NOMO-1 treated with DMSO at 0.1 percent for 48 hours (cell line): ENCODE results near the gene EBF4.

Experiments used
- DNase-seq: peaks from one replicate; lab custom pipeline; 2025; ENCODE audit not compliant: unreplicated experiment; lab: John Stamatoyannopoulos, UW

Gene EBF4

DNA sequence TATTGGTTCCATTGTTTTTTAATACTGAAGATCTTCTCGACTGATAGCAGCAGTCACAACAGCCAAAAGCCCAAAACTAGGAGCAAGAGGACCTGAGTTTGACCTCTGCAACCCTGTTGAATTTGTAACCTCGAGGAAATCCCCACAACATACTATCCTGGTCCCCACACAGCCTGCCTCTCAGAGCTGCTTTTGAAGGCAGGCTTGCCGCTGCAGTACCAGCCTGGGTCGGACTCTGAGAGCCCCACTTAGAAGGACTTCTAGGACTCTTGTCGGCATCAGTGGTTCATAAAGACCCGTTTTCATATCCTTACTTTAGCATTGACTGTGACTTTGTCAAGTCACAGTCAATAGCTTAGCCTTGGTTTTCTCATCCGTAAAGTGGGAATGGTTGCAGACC is 49.3 kb downstream of the EBF4 start:
- no peak for DNase-seq

DNA sequence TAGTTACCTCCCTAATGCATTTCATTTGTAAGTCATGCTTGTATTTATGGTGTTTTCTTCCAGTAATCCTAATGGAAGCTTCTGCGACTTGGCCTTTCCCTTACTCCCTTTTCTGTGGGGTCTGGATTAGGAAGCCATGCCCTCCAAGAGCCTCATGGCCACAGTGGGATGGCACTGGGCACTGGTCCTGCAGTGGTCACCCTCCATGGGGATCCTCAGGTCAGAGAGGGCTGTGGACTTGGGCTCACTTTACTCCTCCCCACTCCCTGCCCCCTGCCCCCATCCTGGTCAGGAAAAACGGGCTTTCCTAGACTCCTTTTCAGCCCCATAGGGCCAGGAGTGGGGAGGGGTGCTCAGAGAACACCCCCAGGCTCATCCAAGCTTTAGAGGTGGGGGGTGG is 49.9 kb downstream of the EBF4 start:
- no peak for DNase-seq

DNA sequence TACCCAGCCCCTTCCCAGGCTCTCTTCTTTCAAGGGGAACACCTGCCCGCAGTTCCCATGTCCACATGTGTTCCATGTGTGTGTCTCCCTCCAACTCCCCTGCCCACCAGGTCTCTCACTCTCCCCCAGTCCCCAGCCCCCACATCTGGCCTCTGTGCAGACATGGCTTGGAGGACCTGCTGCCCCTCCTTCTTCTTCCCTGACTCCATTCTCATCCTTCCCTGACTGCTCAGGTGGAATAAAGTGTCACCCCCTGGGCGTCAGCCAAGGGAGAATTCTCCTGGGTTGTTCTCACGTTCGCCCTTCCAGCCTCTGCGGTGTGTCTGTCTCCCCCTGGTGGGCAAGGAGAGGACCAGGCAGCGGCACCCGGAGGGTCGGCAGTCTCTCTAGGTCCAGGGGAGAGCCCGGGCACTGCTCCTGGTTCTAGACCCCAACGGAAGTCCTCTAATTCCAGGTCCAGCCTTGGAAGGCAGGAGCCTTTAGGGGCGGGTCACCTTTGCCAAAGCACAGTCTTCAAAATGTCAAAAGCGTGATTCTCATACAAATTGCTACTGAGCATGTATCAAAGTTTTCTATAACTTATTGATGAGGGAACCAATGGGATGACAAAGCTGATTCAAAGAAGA is 50.5 kb downstream of the EBF4 start:
- peak; percentile 40 for DNase-seq

DNA sequence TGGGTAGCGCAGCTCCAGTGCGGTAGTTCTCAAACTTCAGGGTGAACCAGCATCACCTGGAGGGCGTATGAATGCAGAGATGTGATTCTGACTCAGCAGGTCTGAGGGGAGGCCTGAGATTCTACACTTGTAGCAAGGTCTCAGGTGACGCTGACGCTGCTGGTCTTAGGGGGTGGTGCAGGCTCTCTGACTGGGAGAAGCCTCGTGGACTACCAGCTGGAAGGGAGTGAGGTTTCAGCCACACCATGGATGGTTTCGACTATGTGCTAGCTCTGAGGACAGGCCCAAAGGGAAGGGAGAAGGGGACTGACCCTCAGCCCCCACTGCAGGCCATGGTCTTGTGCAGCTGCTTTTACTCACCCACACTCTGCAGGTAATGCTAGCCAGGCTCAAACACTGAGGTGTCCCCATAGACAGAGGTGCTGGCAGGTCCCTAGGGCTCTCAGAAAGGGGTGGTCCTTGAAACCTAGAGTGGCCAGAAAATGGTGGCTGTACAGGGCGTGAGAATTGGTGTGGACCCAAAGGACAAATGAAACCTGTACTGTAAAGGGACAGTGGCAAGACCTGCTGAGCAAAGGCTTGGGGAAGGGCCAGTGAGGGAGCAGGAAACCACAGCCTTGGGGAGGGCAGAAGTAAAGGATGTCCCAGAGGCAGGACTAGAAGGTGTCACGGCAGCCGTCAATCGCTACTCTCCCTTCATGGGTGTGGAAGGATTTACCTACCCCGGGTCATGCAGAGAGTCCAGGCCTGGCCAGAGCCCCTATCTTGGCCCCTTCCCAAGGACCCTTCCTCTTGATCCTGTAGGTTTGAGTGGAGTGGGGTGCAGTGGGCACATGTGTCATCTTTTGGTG is 52.7 kb downstream of the EBF4 start:
- DNase-seq, result no peak

DNA sequence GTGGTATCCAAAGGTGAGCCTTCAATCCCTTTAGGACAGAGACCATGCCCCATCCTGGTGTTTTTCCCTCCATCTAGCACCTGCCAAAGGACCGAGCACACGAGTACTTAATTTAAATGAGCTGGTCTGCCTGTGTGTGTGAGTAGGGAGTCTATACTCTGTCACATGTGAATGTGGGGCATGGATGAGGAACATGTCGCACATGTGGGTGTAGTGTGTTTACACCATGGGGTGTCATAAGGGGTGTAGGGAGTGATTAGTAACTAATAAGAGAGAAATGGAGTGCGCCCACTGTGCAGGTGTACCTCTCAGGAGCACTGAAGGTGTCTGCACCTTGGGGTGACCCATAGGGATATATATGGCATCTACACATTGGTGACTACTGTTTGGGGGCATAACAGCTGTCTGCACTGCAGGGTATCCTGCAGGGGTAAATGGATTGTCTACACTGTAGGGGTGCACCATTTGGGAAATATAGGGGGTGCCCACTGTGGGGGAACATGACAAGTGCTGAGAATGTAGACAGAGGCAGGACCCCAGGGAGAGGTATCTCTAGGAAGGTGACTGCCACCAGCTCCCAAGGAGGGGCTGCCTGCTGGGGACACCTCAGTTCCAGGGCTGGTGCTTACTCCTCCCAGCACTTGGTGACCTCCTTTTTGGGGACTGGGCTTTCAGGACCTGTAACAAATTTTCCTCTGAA is 53.5 kb downstream of the EBF4 start:
- DNase-seq, result no peak

DNA sequence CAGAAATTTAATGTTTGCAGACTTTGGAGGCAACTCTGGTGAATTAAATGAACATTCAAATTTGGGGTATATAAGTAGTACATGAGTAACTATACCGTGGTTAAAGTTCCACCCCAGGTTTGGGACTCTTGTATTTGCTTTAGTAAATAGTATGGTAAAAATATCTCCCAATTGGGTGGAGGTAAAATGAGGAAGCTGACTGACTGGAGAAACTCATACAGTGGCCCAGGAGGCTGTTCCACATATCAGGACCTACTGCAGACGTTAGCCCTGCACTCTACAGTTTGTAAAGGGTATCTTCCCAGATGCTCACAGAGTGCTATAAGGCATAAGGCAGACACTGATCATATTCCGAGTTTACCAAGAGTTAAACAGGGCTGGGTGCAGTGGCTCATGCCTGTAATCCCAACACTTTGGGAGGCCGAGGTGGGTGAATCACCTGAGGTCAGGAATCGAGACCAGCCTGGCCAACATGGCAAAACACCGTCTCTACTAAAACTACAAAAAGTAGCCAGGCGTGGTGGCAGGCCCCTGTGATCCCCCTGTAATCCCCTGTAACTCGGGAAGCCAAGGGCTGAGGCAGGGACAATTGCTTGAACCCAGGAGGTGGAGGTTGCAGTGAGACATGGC is 54.2 kb downstream of the EBF4 start:
- DNase-seq, result peak; percentile 39

DNA sequence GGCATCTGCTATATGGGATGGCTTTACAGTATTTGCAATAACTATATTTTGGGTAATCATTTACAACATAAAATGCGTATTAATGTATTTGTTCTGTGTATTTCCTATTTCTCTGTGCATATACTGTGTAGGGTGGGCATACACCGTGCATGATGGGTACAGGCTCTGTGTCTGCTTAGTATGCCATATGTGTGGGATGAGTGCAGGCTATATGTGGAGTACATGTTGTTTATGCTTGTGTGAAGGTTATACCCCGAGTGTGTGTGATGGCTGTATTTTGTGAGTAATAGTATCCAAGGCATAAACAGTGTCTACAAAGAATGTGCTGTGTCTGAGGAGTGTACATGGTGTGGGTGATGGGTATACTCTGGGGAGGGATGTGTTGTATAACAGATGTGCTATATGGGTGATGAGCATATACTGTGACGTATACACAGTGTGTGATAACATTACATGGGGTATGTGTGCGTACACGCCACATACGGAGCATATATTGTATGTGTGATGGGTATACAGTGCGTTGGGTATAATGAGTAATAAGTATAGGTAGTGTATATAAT is 55.2 kb downstream of the EBF4 start:
- no peak for DNase-seq

DNA sequence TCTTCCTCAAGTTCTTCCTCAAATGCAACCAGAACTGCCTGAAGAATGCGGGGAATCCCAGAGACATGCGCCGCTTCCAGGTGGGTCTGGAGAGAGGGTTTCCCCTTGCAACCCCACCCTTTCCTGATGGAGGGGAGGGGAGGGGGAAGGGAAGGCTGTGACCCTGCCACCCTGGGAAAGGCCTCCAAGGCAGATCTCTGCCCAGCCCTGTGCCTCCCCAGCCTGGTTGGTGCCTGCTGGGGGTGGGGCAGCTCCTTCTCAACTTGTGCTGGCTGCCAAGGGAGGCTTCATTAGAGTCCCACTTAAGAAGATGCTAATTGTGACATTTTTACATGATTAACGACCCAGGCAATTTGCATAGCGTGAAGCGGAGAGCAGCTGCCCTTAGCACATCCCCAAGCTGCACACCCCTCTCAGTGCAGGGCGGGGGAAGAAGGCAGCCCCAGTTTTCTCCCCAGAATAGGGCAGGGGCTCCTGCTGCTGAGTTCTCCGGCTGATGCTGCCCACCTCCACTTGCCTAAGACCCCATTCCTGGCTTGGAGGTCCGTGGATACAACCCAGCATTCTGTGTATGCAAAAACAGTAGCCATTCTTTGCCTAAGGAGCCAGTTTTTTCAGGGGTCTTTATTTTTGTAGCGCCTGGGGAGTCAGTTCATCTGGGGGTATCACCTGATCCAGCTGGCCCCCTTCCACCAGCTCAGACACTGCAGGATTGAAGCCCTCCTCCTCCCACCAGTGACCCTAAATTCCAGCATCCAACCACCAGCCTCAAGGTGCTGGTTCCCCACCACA is 56.2 kb downstream of the EBF4 start:
- no peak for DNase-seq

DNA sequence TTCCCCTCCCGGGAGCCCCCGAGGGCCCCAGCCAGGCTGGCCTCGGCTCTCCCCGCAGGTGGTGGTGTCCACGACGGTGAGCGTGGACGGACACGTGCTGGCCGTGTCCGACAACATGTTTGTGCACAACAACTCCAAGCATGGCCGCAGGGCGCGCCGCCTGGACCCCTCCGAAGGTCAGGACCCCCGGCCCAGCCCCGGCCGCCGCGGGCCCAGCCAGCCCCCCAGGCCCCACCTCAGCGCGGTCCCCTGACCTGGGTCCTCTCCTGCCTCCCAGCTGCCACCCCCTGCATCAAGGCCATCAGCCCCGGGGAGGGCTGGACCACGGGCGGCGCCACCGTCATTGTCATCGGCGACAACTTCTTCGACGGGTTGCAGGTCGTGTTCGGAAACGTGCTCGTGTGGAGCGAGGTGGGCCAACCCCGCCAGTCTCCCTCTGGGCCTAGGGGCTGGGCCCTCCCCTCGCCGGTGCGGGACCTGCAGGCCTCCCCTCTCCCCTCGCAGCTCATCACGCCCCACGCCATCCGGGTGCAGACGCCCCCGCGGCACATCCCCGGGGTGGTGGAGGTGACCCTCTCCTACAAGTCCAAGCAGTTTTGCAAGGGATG is 56.9 kb downstream of the EBF4 start:
- no peak for DNase-seq

DNA sequence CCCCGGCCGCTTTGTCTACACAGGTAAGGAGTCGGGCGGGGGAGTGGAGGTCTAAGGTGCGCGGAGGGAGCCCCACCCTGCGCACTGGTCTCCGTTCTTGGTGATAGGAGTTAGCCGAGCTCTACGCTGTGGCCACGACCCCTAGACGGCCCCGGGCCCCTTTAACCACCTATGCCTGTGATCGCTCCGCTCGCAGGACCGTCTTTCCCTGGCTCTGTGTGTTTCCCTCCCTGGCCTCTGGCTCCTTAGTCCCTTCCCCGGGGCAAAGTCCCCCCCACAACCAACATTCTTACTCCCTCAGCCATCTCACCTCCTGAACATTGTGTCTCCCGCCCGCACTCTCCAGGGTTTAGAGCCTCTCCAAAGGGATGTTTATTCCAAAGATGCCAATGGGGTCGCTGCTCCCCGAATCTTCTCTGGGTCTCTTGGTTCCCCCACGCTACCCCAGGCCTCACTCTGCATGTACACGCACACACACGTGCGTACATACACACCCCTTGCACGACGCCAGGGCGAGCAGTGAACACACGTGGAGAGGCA is 57.4 kb downstream of the EBF4 start:
- no peak for DNase-seq

DNA sequence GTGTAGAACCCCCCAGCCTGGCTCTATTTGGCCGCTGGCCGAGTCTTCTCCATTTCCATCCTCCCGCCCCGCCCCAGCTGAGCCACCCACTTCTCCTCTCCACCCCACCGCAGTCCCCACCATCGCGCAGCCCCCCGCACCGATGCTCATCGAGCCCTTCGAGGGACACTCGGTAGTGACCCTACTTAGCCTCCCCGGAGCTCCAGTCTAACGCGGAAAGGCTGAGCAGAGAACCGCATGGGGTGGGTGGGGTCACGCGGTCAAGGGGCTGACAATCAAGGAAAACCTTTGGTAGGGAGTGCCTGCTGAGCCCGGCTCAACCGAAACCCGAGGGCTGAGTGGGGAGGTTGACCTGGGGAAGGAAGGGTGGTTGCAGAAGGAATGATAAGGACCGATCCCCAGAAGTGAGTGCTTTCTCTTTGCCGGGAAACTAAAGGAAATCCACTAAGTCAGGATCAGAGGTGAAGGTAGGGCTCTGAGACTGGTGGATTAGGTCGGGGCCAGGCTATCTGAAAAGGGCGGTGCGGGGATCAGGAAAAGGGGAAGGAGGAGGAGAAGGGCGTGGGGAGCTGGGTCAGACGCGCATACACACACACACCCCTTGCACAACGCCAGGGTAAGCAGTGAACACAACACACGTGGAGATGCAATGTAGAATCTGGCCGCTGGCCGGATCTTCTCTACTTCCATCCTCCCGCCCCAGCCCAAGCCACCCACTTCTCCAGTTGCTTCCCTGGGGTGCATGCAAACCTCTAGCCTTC is 58.1 kb downstream of the EBF4 start:
- peak; percentile 84 for DNase-seq

DNA sequence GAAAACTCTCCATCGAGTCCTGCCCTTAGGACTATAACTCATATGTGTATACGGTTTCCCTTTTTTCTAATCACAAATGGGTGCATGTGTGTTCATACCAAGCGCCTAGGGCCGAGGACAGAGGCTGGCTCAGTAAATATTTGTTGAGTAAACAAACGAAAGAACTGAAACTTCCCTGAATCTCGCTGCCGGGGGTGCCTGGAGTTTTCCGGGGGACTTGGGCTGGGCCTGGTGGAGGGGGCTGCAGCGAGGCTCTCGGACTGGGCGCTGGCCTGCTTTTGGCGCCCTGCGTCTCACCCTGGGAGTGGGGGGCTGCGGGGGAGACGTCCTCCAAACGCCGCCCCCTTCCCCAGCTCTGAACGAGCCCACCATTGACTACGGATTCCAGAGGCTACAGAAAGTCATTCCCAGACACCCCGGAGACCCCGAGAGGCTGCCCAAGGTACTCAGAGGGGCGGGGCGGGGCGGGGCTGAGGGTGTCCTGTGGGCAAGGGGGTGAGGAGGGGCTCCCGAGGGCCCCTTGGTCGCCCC is 58.8 kb downstream of the EBF4 start:
- DNase-seq, result no peak

DNA sequence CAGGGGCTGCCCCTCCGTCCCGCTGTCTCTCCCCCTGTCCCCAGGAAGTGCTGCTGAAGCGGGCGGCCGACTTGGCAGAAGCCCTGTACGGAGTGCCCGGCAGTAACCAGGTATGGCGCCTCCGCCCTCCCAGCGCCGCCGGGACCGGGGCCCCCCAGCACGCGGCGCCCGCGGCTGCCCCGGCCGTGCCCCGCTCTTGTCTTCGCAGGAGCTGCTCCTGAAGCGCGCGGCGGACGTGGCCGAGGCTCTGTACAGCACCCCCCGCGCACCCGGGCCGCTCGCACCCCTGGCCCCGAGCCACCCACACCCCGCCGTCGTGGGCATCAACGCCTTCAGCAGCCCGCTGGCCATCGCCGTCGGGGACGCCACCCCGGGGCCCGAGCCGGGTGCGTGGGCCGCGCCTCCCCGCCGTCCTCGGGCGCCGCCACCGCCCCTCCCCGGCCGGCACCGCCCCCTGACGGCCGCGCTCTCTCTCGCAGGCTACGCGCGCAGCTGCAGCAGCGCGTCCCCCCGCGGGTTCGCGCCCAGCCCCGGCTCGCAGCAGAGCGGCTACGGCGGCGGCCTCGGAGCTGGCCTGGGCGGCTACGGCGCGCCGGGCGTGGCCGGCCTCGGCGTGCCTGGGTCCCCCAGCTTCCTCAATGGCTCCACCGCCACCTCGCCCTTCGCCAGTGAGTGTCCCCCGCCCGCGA is 59.4 kb downstream of the EBF4 start:
- DNase-seq, result no peak

DNA sequence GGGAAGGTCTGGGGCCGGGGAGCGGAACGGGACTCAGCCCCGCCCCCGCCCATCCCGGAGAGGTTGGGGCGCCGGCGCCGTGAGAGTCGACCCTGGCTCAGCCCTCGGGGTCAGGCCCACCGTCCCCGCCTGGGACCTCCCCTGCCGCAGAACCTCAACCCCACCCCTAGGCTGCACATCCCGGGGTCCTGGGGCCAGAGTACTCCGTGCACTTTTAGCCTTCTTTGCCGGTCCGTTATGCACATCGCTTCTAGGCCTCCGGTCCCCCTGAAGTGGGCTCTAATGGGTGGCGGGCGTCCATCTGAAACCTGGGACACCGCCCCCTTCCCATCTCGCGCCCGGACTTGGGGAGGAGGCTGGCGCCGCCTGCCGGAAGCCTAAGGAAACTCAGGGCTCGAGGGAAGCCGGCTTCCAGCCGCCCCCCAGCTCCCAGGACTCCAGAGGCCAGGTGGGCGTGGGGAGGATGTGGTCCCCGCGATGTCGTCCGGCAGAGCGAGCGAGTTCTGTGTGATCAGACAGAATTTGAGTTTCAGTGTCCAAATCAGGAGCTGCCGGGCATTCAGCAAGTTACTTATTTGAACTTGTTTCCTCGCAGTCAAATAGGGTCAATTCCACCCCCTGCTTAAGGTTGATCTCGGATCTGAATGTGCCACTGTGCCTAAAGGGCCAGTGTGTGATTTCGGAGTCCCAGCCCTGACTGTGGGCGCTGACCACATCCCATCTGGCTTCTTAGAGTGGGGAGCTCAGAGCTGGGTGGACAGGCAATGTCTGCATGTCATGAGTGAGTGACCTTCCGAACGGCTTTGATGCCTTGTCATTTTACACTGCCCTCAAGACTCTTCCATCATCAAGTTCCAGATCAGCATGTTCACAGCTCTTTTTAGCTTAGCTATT is 60.2 kb downstream of the EBF4 start:
- peak; percentile 29 for DNase-seq

DNA sequence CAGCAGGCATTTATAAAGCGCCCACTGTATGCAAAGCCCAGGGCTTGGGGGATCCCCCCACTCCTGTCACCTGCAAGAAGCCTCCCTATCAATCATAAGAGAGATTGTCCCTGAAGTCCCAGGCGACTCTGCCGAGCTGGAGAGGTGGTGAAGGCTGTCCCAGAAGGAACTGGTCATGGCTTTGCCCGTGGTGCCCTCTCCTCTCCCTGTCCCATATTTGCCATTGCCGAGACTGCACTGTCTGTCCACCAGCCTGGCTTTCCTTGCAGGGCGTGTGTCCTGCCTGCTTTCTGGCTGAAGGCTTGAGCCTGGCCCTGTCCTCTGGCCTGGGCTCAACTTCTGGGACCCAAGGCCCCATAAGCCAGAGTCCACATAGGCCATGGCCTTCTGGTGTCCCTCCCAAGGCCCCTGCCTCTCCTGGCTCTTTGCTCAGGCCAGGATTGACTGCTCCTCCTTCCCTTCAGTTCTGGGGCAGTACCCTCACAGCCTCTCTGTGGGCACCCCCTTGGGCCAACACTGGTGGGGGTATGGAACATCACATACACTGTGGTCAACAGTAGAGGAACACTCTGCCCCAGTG is 61.0 kb downstream of the EBF4 start:
- DNase-seq, result no peak

DNA sequence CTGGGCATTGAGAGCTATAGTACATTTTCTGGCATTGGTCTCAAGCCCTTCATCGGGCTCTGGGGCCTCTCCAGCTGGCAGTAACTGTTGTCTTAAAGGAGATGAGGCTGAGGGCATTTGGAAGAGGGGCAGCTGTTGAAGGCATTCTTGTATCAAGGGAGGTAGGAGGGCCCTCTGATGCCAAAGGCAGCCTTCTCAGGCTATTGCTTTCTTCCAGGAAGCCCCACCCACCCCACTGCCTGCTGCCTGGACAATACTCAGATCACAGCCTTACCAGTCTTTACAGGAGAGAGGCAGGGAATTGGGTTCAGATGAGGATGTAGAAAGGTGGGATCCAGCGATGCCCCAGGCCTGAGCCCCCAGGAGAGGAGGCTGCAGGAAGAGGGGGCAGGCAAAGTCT is 61.8 kb downstream of the EBF4 start:
- no peak for DNase-seq
